Neural cell (in vitro differentiated cells): ENCODE results near the gene SLC25A23.

Experiments used
- CTCF ChIP-seq: fragments of 450-650 bp; IDR thresholded peaks from 2 replicates; pipeline ENCODE4 v1.5.1; 2014; ENCODE audit warnings: antibody characterized with exemption, mild to moderate bottlenecking, moderate library complexity; ENCODE audit not compliant: poor library complexity, severe bottlenecking
- EP300 ChIP-seq: fragments of 450-650 bp; conservative IDR thresholded peaks from 2 replicates; pipeline ENCODE4 v1.6.1; 2014; ENCODE audit warnings: antibody characterized with exemption, mild to moderate bottlenecking, moderate library complexity; ENCODE audit not compliant: poor library complexity, severe bottlenecking
- EZH2 ChIP-seq: fragments of 200-600, 300-800 bp; shearing (Covaris generic), sonication (generic); IDR thresholded peaks from 2 replicates; pipeline ENCODE4 v1.6.1; 2014; ENCODE audit warnings: antibody characterized with exemption, low read length, borderline replicate concordance, mild to moderate bottlenecking; ENCODE audit not compliant: insufficient read depth, poor library complexity, severe bottlenecking
- MXI1 ChIP-seq: fragments of 450-650 bp; conservative IDR thresholded peaks from 2 replicates; pipeline ENCODE4 v1.6.1; 2014; ENCODE audit warnings: antibody characterized with exemption, mild to moderate bottlenecking; ENCODE audit not compliant: poor library complexity, severe bottlenecking
- POLR2AphosphoS5 ChIP-seq: IDR thresholded peaks from 2 replicates; pipeline ENCODE4 v1.6.1; 2012

- TF ChIP-seq CTCF (no peak), EZH2 (no peak), EP300 (no peak), POLR2AphosphoS5 (no peak), MXI1 (no peak)
Measured at GRCh38 chr19:6415591-6416190, 43.9 kb downstream of the SLC25A23 start.
